DND-41 (cell line): ENCODE measurements around the gene HEPN1.

Experiments
- CTCF ChIP-seq: IDR thresholded peaks from 2 replicates; pipeline ENCODE4 v1.5.1; 2012; ENCODE audit warnings: borderline replicate concordance, low read length, moderate library complexity, mild to moderate bottlenecking; ENCODE audit not compliant: poor library complexity, severe bottlenecking; ENCODE audit errors: extremely low read depth
- EZH2 ChIP-seq: IDR thresholded peaks from 3 replicates; pipeline ENCODE4 v1.6.1; 2012; ENCODE audit warnings: borderline replicate concordance, low read depth, mild to moderate bottlenecking, moderate library complexity, low read length, inconsistent platforms; ENCODE audit not compliant: severe bottlenecking

GRCh38 chr11:124915541-124916369, 3.3 kb upstream of the HEPN1 start:
- TF ChIP-seq CTCF (no peak), EZH2 (no peak)
